ENCODE measurements around the gene RIN3.
"Not testable (repeated sequence)": the region's sequence is repeated elsewhere in the genome, so short reads cannot be mapped to it uniquely, and the experiment has no call there.

The RIN3 gene

GRCh38 chr14:92633274-92633616 lies 119.7 kb downstream of the RIN3 start:
- no peak for DNase-seq

- no peak for DNase-seq
Observed at GRCh38 chr14:92633724-92634123, 120.1 kb downstream of the RIN3 start.

- DNase-seq = peak; percentile 85
Observed at GRCh38 chr14:92635031-92635430, 121.5 kb downstream of the RIN3 start.

- no peak for DNase-seq
Observed at GRCh38 chr14:92635896-92636295, 122.3 kb downstream of the RIN3 start.

GRCh38 chr14:92637228-92637627 lies 123.6 kb downstream of the RIN3 start:
- peak; percentile 92 for DNase-seq

- no peak for DNase-seq
Observed at GRCh38 chr14:92637864-92638263, 124.3 kb downstream of the RIN3 start.

GRCh38 chr14:92638266-92638665 lies 124.7 kb downstream of the RIN3 start:
- DNase-seq = no peak

- DNase-seq = peak; percentile 24
Observed at GRCh38 chr14:92638904-92639303, 125.3 kb downstream of the RIN3 start.

- DNase-seq = not testable (repeated sequence)
Observed at GRCh38 chr14:92639472-92640117, 126.0 kb downstream of the RIN3 start.

- no peak for DNase-seq
Observed at GRCh38 chr14:92641306-92641705, 127.7 kb downstream of the RIN3 start.

- no peak for DNase-seq
Observed at GRCh38 chr14:92644171-92644969, 130.8 kb downstream of the RIN3 start.

GRCh38 chr14:92644970-92645515 lies 131.5 kb downstream of the RIN3 start:
- no peak for DNase-seq

GRCh38 chr14:92645841-92646478 lies 132.4 kb downstream of the RIN3 start:
- no peak for DNase-seq

GRCh38 chr14:92646952-92647796 lies 133.6 kb downstream of the RIN3 start:
- no peak for DNase-seq

GRCh38 chr14:92647797-92648279 lies 134.3 kb downstream of the RIN3 start:
- no peak for DNase-seq

GRCh38 chr14:92649066-92649465 lies 135.5 kb downstream of the RIN3 start:
- DNase-seq = no peak

- no peak for DNase-seq
Observed at GRCh38 chr14:92649934-92650545, 136.5 kb downstream of the RIN3 start.

GRCh38 chr14:92650581-92651105 lies 137.1 kb downstream of the RIN3 start:
- DNase-seq = no peak

- DNase-seq = no peak
Observed at GRCh38 chr14:92651106-92651757, 137.7 kb downstream of the RIN3 start.

- no peak for DNase-seq
Observed at GRCh38 chr14:92651758-92652406, 138.3 kb downstream of the RIN3 start.

Data from NCI-H69 (cell line).